HepG2 (cell line): ENCODE measurements around the gene STK11. TPM values are rescaled to one million over a fixed set of nuclear protein-coding genes. Genes with fewer than 3 reads are reported as not detected.

Experiments
- BCLAF1 ChIP-seq: fragments of 450-650 bp; IDR thresholded peaks from 2 replicates; pipeline ENCODE4 v1.6.1; 2017; ENCODE audit warnings: mild to moderate bottlenecking
- CEBPG ChIP-seq: IDR thresholded peaks from 2 replicates; pipeline ENCODE4 v1.6.1; 2016
- CENPX ChIP-seq: sonication (generic); formaldehyde crosslinking; IDR thresholded peaks from 2 replicates; pipeline ENCODE4 v1.9.0; 2021; ENCODE audit warnings: mild to moderate bottlenecking, missing genetic modification reagents, moderate library complexity
- HINFP ChIP-seq: sonication (generic); formaldehyde crosslinking; IDR thresholded peaks from 2 replicates; pipeline ENCODE4 v1.4.0; 2020; ENCODE audit warnings: low read depth, mild to moderate bottlenecking, missing genetic modification reagents
- HMG20A ChIP-seq: IDR thresholded peaks from 2 replicates; pipeline ENCODE4 v1.6.1; 2016; ENCODE audit warnings: borderline replicate concordance
- HOXA5 ChIP-seq: sonication (generic); formaldehyde crosslinking; IDR thresholded peaks from 2 replicates; pipeline ENCODE4 v1.4.0; 2020; ENCODE audit warnings: missing genetic modification reagents
- JARID2 ChIP-seq: sonication (generic); formaldehyde crosslinking; IDR thresholded peaks from 2 replicates; pipeline ENCODE4 v1.8.1; 2023; ENCODE audit warnings: missing genetic modification reagents, inconsistent platforms; ENCODE audit not compliant: insufficient replicate concordance
- KLF15 ChIP-seq: sonication (generic); formaldehyde crosslinking; IDR thresholded peaks from 2 replicates; pipeline ENCODE4 v1.8.1; 2023; ENCODE audit warnings: borderline replicate concordance, mild to moderate bottlenecking, inconsistent platforms, missing genetic modification reagents, mixed read lengths
- MXD4 ChIP-seq: IDR thresholded peaks from 2 replicates; pipeline ENCODE4 v1.6.1; 2016; ENCODE audit warnings: mild to moderate bottlenecking, missing biosample characterization, missing genetic modification reagents
- POLR2AphosphoS2 ChIP-seq: IDR thresholded peaks from 2 replicates; pipeline ENCODE4 v1.6.1; 2011; ENCODE audit warnings: low read depth, low read length, improper control_type of control experiment
- PRMT3 ChIP-seq: sonication (generic); formaldehyde crosslinking; IDR thresholded peaks from 2 replicates; pipeline ENCODE4 v1.8.1; 2022; ENCODE audit warnings: low read depth, mild to moderate bottlenecking, moderate library complexity, missing genetic modification reagents, borderline replicate concordance
- SATB2 ChIP-seq: sonication (generic); formaldehyde crosslinking; IDR thresholded peaks from 2 replicates; pipeline ENCODE4 v1.5.0; 2020; ENCODE audit warnings: missing genetic modification reagents
- TBP ChIP-seq: sonication (generic); formaldehyde crosslinking; IDR thresholded peaks from 2 replicates; pipeline ENCODE4 v1.5.0; 2020; ENCODE audit warnings: missing genetic modification reagents
- ZBTB38 ChIP-seq: sonication (generic); formaldehyde crosslinking; IDR thresholded peaks from 2 replicates; pipeline ENCODE4 v1.5.1; 2020; ENCODE audit warnings: mild to moderate bottlenecking, missing genetic modification reagents
- ZEB1 ChIP-seq: IDR thresholded peaks from 2 replicates; pipeline ENCODE4 v1.6.1; 2012; ENCODE audit warnings: mild to moderate bottlenecking, low read depth, inconsistent platforms; ENCODE audit not compliant: insufficient replicate concordance
- ZNF530 ChIP-seq: sonication (generic); formaldehyde crosslinking; IDR thresholded peaks from 2 replicates; pipeline ENCODE4 v1.5.0; 2020; ENCODE audit warnings: low read depth, mild to moderate bottlenecking, missing genetic modification reagents
- ZNF563 ChIP-seq: sonication (generic); formaldehyde crosslinking; IDR thresholded peaks from 2 replicates; pipeline ENCODE4 v1.8.0; 2022; ENCODE audit warnings: mild to moderate bottlenecking, moderate library complexity, missing genetic modification reagents
- ZNF839 ChIP-seq: sonication (generic); formaldehyde crosslinking; IDR thresholded peaks from 2 replicates; pipeline ENCODE4 v1.4.0; 2020; ENCODE audit warnings: missing genetic modification reagents, mild to moderate bottlenecking, borderline replicate concordance
- ZNF878 ChIP-seq: sonication (generic); formaldehyde crosslinking; IDR thresholded peaks from 2 replicates; pipeline ENCODE4 v1.8.1; 2023; ENCODE audit warnings: mild to moderate bottlenecking, missing genetic modification reagents, moderate library complexity
- polyA plus RNA-seq, 8 experiments: library from polyadenylated mRNA; depleted of rRNA in 3 of 8; stranded (reverse) in 7 of 8; unstranded in 1 of 8; fragments of >200 nt; fragmentation: Illumina TruSeq in 4 of 8; extraction: Trizol in 4 of 8; gene quantifications; 2 replicates each; pipeline versions ENCODE4 v1.2.1 to v1.2.3, GENCODE V29; 2011 to 2016; ENCODE audit warnings: low read depth in 4 of 8, missing spikeins in 1 of 8, mixed read lengths in 1 of 8; ENCODE audit not compliant: insufficient read depth in 1 of 8
- total RNA-seq, 5 experiments: library from RNA; depleted of rRNA; stranded (reverse); fragments of >200 nt; fragmentation: Illumina TruSeq; extraction: Trizol; gene quantifications; 2 replicates each; pipeline ENCODE4 v1.2.3, GENCODE V29; 2016; ENCODE audit warnings: low read depth in 1 of 5
- TF ChIP-seq, protein P1 (sequence below): sonication (generic); formaldehyde crosslinking; IDR thresholded peaks from 2 replicates; pipeline ENCODE4 v1.5.0; 2020; ENCODE audit warnings: missing genetic modification reagents
- TF ChIP-seq, protein P2 (sequence below): sonication (generic); formaldehyde crosslinking; IDR thresholded peaks from 2 replicates; pipeline ENCODE4 v1.5.0; 2020; ENCODE audit warnings: missing genetic modification reagents
- TF ChIP-seq, protein P3 (sequence below): sonication (generic); formaldehyde crosslinking; IDR thresholded peaks from 2 replicates; pipeline ENCODE4 v1.5.0; 2020; ENCODE audit warnings: mild to moderate bottlenecking, missing genetic modification reagents

STK11 gene
- total and polyA plus RNA-seq, 2 of the 13 experiments (the other 11 are each of a cell fraction or from before 2014, with no cell fraction given): 27.5 to 43.6 TPM

- no peak for TF ChIP-seq CENPX (CRISPR knock-in tag)
- TF ChIP-seq, protein P1, sequence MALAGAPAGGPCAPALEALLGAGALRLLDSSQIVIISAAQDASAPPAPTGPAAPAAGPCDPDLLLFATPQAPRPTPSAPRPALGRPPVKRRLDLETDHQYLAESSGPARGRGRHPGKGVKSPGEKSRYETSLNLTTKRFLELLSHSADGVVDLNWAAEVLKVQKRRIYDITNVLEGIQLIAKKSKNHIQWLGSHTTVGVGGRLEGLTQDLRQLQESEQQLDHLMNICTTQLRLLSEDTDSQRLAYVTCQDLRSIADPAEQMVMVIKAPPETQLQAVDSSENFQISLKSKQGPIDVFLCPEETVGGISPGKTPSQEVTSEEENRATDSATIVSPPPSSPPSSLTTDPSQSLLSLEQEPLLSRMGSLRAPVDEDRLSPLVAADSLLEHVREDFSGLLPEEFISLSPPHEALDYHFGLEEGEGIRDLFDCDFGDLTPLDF (CRISPR knock-in tag): no peak
- TF ChIP-seq, protein P2, sequence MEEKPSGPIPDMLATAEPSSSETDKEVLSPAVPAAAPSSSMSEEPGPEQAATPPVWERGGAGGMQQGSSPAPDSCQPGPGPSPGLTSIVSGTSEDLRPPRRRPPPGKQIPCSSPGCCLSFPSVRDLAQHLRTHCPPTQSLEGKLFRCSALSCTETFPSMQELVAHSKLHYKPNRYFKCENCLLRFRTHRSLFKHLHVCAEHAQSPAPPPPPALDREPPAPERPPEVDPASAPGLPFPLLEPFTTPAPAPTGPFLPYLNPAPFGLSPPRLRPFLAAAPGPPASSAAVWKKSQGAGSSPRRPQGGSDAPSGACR: no peak
- TF ChIP-seq HINFP: no peak
- TF ChIP-seq ZEB1: no peak
- TF ChIP-seq HOXA5: peak; percentile 25; the same call in 1 of the 2 replicates
- TF ChIP-seq ZNF839 (CRISPR knock-in tag): 0 out of 2 replicates have a peak, but pooled peaks have one; percentile 11
- TF ChIP-seq CEBPG (CRISPR knock-in tag): 0 out of 2 replicates have a peak, but pooled peaks have one; percentile 38
- no peak for TF ChIP-seq BCLAF1
- TF ChIP-seq HMG20A (CRISPR knock-in tag): no peak
- no peak for TF ChIP-seq POLR2AphosphoS2
- 0 out of 2 replicates have a peak, but pooled peaks have one; percentile 49 for TF ChIP-seq ZNF563 (CRISPR knock-in tag)
- peak; percentile 98 for TF ChIP-seq ZBTB38 (CRISPR knock-in tag)
- no peak for TF ChIP-seq PRMT3 (CRISPR knock-in tag)
- TF ChIP-seq ZNF878 (CRISPR knock-in tag): no peak
- TF ChIP-seq, protein P3, sequence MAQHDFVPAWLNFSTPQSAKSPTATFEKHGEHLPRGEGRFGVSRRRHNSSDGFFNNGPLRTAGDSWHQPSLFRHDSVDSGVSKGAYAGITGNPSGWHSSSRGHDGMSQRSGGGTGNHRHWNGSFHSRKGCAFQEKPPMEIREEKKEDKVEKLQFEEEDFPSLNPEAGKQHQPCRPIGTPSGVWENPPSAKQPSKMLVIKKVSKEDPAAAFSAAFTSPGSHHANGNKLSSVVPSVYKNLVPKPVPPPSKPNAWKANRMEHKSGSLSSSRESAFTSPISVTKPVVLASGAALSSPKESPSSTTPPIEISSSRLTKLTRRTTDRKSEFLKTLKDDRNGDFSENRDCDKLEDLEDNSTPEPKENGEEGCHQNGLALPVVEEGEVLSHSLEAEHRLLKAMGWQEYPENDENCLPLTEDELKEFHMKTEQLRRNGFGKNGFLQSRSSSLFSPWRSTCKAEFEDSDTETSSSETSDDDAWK (CRISPR knock-in tag): no peak
- TF ChIP-seq TBP: no peak
- TF ChIP-seq KLF15: peak; percentile 19; the same call in 1 of the 2 replicates
- no peak for TF ChIP-seq MXD4 (CRISPR knock-in tag)
- TF ChIP-seq JARID2: peak; percentile 32
- TF ChIP-seq SATB2 (CRISPR knock-in tag): 0 out of 2 replicates have a peak, but pooled peaks have one; percentile 64
- no peak for TF ChIP-seq ZNF530 (CRISPR knock-in tag)
These were observed 38.5 kb downstream of the STK11 start (continued) for GRCh38 chr19:1243768-1244692.
